Measurements from ENCODE around the gene PICALM.
"Not testable (repeated sequence)": the region's sequence is repeated elsewhere in the genome, so short reads cannot be mapped to it uniquely, and the experiment has no call there.

The PICALM gene

GRCh38 chr11:86099874-86100273 is 31.0 kb upstream of the PICALM start:
- TF ChIP-seq CTCF (conservative IDR thresholded peaks at IDR 0.05), result no peak
- no peak overlapping the region for H3K27ac ChIP-seq

DNA sequence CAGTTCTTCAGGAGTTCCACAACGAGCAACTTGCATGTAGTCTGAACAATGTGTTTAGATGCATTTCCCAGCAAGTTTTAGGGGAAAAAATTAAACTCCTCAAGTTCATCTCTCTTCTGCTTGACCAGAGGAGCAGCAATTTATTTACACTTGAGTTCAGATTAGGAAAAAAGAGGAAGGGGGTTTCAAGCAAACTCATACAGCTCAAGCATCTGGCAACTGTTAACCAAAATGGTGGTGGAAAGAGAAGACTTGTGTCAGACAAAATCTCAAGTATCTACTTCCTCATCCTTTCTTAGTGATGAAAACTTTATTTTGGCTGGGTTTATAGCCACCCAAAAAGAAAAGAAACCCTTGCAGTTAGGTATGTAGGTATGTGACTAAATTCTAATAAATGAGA is 29.1 kb upstream of the PICALM start:
- no peak for TF ChIP-seq CTCF (conservative IDR thresholded peaks at IDR 0.05)
- no peak overlapping the region for H3K27ac ChIP-seq

DNA sequence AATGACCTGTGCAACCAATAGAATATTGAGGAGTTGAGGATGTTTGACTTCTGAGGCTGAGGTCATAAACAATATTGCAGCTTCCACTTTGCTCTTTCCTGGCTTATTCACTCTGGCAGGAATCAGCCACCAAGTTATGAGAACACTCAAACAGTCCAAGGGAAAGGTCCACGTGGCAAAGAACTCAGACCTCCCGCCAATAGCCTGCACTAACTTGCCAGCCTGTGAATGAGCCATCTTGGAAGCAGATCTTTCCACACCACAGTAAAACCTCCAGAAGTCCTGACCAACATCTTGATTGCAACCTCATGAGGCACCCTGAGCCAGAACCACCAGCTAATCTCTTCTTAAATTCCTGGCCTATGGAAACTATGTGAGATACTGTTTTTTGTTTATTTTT is 22.7 kb upstream of the PICALM start:
- H3K27ac ChIP-seq, result no peak overlapping the region
- TF ChIP-seq CTCF (conservative IDR thresholded peaks at IDR 0.05), result no peak

DNA sequence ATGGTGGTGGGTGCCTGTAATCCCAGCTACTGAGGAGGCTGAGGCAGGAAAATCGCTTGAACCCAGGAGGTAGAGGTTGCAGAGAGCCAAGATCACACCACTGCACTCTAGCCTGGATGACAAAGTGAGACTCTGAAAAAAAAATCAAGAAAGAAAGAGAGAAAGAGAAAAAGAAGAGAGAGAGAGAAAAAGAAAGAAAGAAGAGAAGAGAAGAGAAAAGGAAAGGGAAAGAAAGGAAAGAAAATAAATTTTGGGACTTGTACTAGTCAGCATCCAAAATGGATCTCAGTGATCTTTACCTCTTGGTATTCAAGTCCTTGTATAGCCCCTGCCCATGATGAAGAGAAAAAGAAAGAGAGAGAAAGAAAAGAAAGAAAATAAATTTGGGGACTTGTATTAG is 22.2 kb upstream of the PICALM start:
- no peak overlapping the region for H3K27ac ChIP-seq
- TF ChIP-seq CTCF (conservative IDR thresholded peaks at IDR 0.05), result no peak

- no peak for TF ChIP-seq CTCF (conservative IDR thresholded peaks at IDR 0.05)
- H3K27ac ChIP-seq, result no peak overlapping the region
Measured at GRCh38 chr11:86089659-86090058, 20.8 kb upstream of the PICALM start.

GRCh38 chr11:86087688-86088087 is 18.8 kb upstream of the PICALM start:
- H3K27ac ChIP-seq, result not testable (repeated sequence)

GRCh38 chr11:86087256-86087655 is 18.4 kb upstream of the PICALM start:
- TF ChIP-seq CTCF (conservative IDR thresholded peaks at IDR 0.05), result no peak
- H3K27ac ChIP-seq, result no peak overlapping the region

DNA sequence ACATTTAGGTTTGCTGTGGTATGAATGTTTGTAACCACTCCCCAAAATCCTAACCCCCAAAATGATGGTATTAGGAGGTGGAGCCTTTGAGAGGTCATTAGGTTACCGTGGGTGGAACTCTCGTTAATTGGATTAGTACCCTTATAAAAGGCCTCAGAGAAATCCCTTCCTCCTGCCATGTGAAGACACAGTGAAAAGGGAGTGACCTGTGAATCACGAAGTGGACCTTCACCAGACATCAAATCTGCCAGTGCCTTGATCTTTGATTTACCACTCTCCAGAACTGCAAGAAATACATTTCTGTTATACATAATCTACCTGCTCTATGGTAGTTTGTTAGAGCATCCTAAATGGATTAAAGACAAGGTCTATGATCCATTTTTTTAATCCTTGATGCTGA is 12.6 kb upstream of the PICALM start:
- no peak for TF ChIP-seq CTCF (conservative IDR thresholded peaks at IDR 0.05)
- H3K27ac ChIP-seq, result no peak overlapping the region

Data from VCaP (cell line).